ENCODE measurements around the gene GLA. TPM values are rescaled to one million over a fixed set of nuclear protein-coding genes. Genes with fewer than 3 reads are reported as not detected.

Gene GLA
- total RNA-seq, 1 donor from 2014 or later, result 39.6 TPM

GRCh38 chrX:101365301-101365795 lies 42.4 kb downstream of the GLA start:
- Histone ChIP-seq H3K27me3 (ENCODE audit: control insufficient read depth, insufficient read depth, low read length) (no peaks in the 10 kb centered on the region), H3K4me3 (ENCODE audit: low read depth, low read length) (no peak overlapping the region), H3K36me3 (ENCODE audit: control insufficient read depth, insufficient read depth, low read length) (no peaks in the 10 kb centered on the region)
- no peak for DNase-seq (ENCODE audit: low read depth)
- TF ChIP-seq CTCF (IDR thresholded peaks at IDR 0.05; ENCODE audit: insufficient read depth, low read length, poor library complexity, severe bottlenecking), result no peak

- Histone ChIP-seq H3K27me3 (ENCODE audit: control insufficient read depth, insufficient read depth, low read length) (no peaks in the 10 kb centered on the region), H3K4me3 (ENCODE audit: low read depth, low read length) (no peak overlapping the region)
These were observed 45.0 kb downstream of the GLA start for GRCh38 chrX:101362757-101363156.

GRCh38 chrX:101362116-101362515 lies 45.6 kb downstream of the GLA start:
- Histone ChIP-seq H3K27me3 (ENCODE audit: control insufficient read depth, insufficient read depth, low read length) (no peaks in the 10 kb centered on the region), H3K4me3 (ENCODE audit: low read depth, low read length) (no peak overlapping the region), H3K36me3 (ENCODE audit: control insufficient read depth, insufficient read depth, low read length) (no peaks in the 10 kb centered on the region)
- TF ChIP-seq CTCF (IDR thresholded peaks at IDR 0.05; ENCODE audit: insufficient read depth, low read length, poor library complexity, severe bottlenecking), result no peak
- DNase-seq (ENCODE audit: low read depth), result no peak

More at GRCh38 chrX:101362757-101363156, 45.0 kb downstream of the GLA start:
- no peaks in the 10 kb centered on the region for H3K36me3 ChIP-seq (ENCODE audit: control insufficient read depth, insufficient read depth, low read length)
- no peak for TF ChIP-seq CTCF (IDR thresholded peaks at IDR 0.05; ENCODE audit: insufficient read depth, low read length, poor library complexity, severe bottlenecking)
- DNase-seq (ENCODE audit: low read depth), result no peak

GRCh38 chrX:101360390-101360789 lies 47.3 kb downstream of the GLA start:
- H3K4me3 ChIP-seq (ENCODE audit: low read depth, low read length), result no peak overlapping the region
- no peak for DNase-seq (ENCODE audit: low read depth)
- TF ChIP-seq CTCF (IDR thresholded peaks at IDR 0.05; ENCODE audit: insufficient read depth, low read length, poor library complexity, severe bottlenecking), result no peak
- H3K27me3 ChIP-seq (ENCODE audit: control insufficient read depth, insufficient read depth, low read length), result no peaks in the 10 kb centered on the region
- H3K36me3 ChIP-seq (ENCODE audit: control insufficient read depth, insufficient read depth, low read length), result no peaks in the 10 kb centered on the region

GRCh38 chrX:101359966-101360365 lies 47.8 kb downstream of the GLA start:
- DNase-seq (ENCODE audit: low read depth), result no peak
- TF ChIP-seq CTCF (IDR thresholded peaks at IDR 0.05; ENCODE audit: insufficient read depth, low read length, poor library complexity, severe bottlenecking), result no peak

GRCh38 chrX:101357166-101357795 lies 50.4 kb downstream of the GLA start:
- Histone ChIP-seq H3K27me3 (ENCODE audit: control insufficient read depth, insufficient read depth, low read length) (no peaks in the 10 kb centered on the region), H3K4me3 (ENCODE audit: low read depth, low read length) (no peak overlapping the region), H3K36me3 (ENCODE audit: control insufficient read depth, insufficient read depth, low read length) (no peaks in the 10 kb centered on the region)
- no peak for DNase-seq (ENCODE audit: low read depth)
- peak; percentile 19 for TF ChIP-seq CTCF (IDR thresholded peaks at IDR 0.05; ENCODE audit: insufficient read depth, low read length, poor library complexity, severe bottlenecking)

More at GRCh38 chrX:101359966-101360365, 47.8 kb downstream of the GLA start:
- no peaks in the 10 kb centered on the region for H3K36me3 ChIP-seq (ENCODE audit: control insufficient read depth, insufficient read depth, low read length)
- no peaks in the 10 kb centered on the region for H3K27me3 ChIP-seq (ENCODE audit: control insufficient read depth, insufficient read depth, low read length)
- H3K4me3 ChIP-seq (ENCODE audit: low read depth, low read length), result no peak overlapping the region
